NCI-H526 (cell line): ENCODE results near the gene NEK5.

Experiments used
- DNase-seq, 2 experiments: peaks; one replicate each; lab custom pipeline; 2025; lab: John Stamatoyannopoulos, UW

Gene NEK5

GRCh38 chr13:52010890-52011631 lies 117.8 kb downstream of the NEK5 start, which contains the start of gene ATP7B:
ATP7B (minus strand) TSS chr13:52011450; CDS start chr13:52011337, 113 bp downstream.
- DNase-seq: peak; percentile 28 to 77

DNA sequence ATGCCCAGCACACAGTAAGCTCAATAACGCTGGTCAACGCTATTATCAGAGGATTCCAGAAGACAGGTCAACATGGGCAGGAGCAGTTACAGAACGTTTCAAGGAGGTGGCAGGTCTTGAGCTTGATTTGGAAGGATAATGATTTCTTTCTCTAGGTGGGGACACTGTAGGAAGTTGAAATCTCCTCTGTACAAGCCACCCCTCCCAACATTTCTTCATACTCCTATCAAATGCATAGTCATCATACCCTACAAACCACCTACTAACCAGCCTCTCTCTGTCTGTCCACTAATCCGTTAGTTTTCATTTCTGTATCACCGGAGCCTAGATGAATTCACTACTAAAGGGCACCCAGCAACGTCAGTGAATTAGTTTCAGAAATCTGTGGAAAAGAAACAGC lies 118.9 kb downstream of the NEK5 start:
- no peak for DNase-seq

DNA sequence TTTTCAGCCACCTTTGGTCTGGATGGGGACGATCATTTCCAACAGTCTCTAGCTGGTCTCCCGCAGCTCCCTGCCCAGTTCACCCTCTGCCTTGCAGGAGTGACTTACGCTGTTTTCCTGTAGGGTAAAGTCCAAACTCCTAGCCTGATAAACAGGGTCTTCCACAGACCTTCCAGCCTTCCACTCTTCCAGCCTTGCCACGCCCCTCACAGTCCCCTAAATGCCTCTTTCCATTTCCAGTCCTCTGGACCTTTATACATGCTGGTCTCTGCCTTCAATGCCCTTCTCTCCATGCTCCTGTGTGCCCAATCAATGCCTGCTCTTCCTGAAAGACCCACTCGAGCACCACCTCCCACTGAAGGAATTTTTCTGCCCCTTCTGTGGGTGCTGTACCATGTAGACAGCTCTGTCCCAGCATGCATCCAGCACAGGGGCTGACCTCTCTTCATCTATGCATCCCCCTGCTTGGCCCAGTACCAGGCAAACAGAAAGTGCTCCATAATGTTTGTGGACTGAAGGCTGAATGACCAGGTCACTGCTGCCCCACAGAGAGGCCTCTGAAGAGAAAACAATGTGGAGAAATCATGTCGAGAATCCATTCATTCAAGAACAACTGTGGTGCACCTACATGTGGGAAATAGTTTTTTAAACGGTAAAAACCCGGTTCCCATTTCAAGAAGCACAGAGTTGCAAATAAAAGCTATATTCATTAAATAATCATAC lies 122.2 kb downstream of the NEK5 start:
- DNase-seq: no peak

DNA sequence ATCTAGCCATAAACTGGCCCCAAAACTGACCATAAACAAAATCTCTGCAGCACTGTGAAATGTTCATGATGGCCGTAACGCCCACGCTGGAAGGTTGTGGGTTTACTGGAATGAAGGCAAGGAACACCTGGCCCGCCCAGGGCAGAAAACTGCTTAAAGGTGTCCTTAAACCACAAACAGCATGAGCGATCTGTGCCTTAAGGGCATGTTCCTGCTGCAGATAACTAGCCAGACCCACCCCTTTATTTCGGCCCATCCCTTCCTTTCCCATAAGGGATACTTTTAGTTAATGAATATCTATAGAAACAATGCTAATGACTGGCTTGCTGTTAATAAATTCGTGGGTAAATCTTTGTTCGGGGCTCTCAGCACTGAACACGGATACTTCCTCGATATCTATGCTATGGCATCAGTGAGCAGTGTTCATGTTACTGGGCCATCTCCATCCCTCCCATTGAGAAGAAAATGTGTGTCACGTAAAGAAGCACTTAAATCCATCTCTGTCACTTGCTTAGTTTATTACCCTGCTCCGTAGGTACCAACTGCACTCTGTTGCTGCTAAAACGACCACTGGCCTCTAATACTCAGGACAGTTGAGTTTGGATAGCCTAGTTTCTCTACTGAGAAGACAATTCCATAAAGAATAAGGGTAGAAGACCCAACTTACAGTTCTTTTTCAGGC lies 122.9 kb downstream of the NEK5 start:
- DNase-seq: no peak

- no peak for DNase-seq
Observed at GRCh38 chr13:52004511-52005170, 124.2 kb downstream of the NEK5 start.

GRCh38 chr13:52003541-52003940 lies 125.3 kb downstream of the NEK5 start:
- DNase-seq: no peak

DNA sequence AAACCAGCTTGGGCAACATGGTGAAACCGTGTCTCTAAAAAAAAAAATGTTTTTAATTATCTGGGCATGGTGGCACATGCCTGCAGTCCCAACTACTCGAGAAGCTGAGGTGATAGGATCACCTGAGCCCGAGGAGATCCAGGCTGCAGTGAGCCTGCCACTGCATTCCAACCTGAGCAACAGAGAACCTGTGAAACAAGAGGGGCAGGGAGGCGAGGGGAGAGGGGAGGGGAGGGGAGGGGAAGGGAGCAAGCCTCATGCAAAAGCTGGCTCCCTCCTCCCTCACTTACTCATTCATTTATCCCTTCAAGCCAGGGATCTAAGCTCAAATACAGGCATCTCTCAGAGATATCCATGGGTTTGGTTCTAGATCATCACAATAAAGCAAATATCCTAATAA lies 126.5 kb downstream of the NEK5 start:
- DNase-seq: no peak

- DNase-seq: peak; percentile 48 to 73
Observed at GRCh38 chr13:52001120-52001731, 127.6 kb downstream of the NEK5 start.

- DNase-seq: no peak
Observed at GRCh38 chr13:51999921-52000320, 129.0 kb downstream of the NEK5 start.

DNA sequence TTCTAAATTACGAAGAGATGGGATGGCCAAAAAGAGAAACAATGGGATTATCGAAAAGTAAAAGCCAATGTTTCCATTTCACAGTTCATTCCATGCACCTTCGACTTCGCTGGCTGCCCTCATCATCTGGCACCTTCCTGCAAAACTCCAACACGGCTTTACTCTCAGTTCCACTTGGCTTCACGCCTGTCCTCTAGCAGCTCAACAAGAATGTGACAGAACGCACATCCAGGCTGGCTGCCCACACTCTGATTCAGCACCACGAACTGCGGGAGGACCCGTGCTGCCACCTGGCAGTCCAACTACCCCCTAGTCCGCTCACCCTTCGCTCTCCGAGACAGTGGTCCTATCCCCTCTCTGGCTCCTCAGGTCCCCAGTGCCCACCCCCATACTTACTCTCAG lies 129.4 kb downstream of the NEK5 start:
- peak in 1 of 2 experiments; percentile 25 for DNase-seq

DNA sequence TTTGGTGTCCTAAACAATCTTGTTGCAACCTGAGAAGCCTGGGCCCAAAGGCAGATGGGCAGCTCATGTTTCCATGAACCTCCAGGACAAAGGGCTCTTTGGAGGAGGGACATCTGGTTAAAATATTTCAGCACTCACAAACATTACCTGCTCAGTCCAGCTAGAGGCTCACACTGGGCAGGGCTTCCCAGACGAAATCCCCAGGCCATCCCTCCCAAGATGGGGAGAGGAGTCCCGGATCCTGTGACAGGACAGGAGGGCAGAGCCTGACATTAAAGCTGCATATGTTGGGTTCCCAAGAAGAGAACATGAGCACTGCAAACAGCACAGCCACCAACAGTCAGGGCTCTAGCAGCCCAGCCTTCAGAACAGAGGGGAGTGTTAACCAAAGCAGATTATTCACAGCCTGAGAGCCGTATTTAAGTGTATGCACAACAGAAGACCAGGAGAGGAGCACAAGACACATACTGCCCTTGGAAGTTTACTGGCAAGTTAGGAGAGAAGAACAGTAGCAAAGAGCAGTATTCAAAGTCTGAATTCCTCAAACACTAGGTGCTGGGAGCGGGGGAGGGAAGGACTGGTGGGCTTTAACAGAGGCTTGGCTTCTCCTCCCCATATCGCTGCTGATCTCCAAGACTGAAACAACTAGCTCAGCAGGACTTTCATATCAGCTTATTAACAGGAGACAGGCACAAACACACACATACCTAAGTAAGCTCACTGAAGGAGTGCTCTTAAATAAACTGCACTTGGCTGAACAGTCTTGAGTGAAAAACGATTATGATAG lies 130.0 kb downstream of the NEK5 start:
- DNase-seq: peak; percentile 74 to 86

DNA sequence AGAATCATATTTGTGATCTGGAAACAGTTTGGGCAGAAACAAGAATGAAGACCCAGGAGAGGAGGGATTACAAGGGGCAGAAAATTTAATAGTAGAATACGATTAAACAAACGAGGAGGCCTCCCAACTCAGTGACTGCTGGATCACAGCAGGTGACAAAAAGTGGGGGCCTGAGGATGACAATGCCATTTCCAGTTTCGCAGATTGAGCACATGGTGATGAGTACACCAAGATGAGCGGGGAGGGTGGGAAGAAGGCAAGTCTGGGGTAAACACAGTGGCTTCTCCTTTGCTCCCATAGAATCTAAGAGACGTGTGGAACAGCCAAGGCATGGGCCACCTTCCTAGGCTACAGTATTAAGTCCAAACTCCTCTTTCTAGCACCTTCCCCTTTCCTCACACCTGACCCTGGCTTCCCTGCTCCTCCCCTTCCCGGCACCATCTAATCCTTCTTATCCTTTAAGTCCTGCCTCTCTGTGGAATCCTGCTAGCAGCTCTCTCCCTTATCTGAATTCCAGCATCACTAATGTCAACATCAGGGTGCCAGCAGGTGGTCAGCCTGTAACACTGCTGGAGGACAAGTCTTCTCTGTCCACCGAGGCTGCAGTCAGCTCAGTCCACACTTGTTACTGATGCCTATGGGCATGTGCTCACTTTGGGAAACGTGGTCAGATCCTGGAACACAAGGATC lies 131.1 kb downstream of the NEK5 start:
- peak; percentile 76 to 81 for DNase-seq

GRCh38 chr13:51997186-51997585 lies 131.7 kb downstream of the NEK5 start:
- no peak for DNase-seq

- no peak for DNase-seq
Observed at GRCh38 chr13:51996641-51997040, 132.2 kb downstream of the NEK5 start.

- DNase-seq: peak in 1 of 2 experiments; percentile 27
Observed at GRCh38 chr13:51995677-51996551, 133.0 kb downstream of the NEK5 start.

GRCh38 chr13:51993713-51994112 lies 135.2 kb downstream of the NEK5 start:
- no peak for DNase-seq

GRCh38 chr13:51988988-51989618 lies 139.8 kb downstream of the NEK5 start:
- no peak for DNase-seq
